DMS79 treated with DMSO at 0.1 percent for 48 hours (cell line): ENCODE results near the gene GLDN.
A peak's percentile ranks its signal among the peaks of the same experiment; 100 is the strongest.

Experiments
- DNase-seq: peaks from one replicate; lab custom pipeline; 2025; lab: John Stamatoyannopoulos, UW

Gene GLDN

DNA sequence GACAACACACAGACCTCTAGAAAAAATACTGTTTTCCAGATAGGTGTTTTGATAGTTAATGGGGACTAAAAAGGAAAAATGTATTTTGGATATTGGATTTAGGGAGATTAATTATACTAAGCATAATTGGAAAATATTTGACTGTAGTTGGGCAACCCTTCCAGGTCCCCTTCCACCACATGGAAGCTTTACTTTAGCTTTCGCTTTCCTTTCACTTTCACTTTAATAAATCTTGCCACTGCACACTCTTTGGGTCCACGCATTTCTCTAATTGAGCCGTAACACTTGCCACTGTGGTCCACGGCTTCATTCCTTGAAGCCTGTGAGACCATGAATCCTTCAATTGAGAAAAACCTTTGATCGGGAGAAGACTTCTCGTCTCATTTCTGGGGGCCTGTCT is 15.5 kb downstream of the GLDN start:
- DNase-seq, result no peak

DNA sequence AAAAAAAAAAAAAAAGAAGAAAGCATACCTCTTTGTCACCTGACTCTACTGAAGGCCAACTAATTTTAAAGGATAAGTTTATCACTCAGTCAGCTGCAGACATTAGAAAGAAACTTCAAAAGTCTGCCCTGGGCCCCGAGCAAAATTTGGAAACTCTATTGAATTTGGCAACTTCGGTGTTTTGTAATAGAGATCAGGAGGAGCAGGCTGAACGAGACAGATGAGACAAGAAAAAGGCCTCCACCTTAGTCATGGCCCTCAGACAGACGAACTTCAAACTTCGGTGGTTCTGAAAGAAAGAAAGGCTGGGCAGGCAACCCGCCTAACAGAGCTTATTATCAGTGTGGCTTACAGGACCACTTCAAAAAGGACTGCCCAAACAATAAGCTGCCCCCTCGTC is 18.5 kb downstream of the GLDN start:
- no peak for DNase-seq

DNA sequence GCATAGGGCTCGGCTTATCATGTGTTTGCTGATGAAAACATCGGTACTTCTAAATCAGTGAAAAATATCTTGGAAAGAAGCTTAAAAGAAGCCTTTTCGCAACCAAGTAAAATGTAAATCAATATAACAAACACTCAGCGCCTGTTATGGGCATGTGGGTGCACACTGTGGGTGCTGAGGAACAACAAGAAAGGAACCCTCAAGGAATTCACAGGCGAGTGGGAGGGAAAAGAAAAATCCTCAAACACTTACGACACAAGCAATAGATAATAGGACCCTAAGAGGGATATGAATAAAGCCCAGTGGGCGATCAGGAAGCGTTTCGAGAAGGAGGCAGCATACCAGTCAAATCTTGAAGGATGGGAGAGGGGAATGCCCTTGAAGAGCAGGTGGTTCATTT is 21.9 kb downstream of the GLDN start:
- DNase-seq, result no peak

DNA sequence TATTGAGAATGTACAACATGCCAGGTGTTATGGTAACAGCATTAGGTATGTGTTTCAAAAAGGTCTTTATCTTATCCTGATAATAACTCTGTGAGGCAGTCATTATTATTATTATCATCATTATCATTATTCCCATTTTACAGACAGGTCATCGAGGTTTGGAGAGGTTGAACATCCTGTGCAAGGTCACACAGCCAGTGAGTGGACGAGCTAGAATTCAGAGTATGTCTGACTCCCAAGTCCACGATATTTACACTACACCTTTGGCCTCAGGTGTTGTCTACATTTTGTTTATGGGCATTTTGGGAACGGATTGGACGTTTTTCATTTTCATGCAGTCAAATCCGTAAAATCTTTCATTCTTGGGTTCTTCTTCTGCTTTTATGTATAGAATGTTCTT is 24.0 kb downstream of the GLDN start:
- no peak for DNase-seq

DNA sequence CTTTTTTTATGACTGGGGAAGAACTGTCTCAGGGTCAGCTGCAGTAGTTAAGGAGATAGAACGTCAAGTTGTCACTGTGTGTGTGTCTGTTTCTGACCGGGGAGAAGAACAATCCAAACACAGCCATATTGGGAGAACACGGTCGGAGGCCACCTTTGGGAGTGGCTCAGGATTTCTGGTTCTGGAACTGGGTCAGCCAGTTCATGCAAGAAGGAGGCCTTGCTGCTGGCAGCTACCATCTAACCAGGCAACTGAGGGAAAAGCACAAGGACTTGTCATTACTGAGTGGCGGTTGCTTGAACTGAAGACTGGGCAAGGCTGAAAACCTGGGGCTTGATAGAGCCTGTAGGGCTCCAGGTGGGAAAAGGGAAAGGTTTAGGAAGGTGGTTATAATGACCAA is 24.6 kb downstream of the GLDN start:
- no peak for DNase-seq

DNA sequence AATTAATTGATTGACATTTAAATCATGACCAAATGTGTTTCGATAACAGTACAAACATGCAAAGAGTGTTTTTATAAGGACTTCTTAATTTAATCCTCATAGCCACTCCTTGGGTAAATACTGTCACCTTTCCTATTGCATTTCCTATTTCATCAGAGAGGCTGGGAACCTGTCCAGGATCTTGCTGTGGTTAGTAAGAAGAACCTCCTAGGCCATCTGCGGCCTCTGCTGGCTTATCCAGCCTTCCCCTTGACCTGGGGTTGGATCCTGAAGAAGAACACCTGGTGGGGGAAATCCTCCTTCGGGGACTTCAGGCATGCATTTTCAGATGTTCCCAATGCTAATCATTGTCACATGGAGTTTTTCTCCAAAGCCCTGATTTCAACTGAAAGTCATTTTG is 25.5 kb downstream of the GLDN start:
- DNase-seq, result no peak

DNA sequence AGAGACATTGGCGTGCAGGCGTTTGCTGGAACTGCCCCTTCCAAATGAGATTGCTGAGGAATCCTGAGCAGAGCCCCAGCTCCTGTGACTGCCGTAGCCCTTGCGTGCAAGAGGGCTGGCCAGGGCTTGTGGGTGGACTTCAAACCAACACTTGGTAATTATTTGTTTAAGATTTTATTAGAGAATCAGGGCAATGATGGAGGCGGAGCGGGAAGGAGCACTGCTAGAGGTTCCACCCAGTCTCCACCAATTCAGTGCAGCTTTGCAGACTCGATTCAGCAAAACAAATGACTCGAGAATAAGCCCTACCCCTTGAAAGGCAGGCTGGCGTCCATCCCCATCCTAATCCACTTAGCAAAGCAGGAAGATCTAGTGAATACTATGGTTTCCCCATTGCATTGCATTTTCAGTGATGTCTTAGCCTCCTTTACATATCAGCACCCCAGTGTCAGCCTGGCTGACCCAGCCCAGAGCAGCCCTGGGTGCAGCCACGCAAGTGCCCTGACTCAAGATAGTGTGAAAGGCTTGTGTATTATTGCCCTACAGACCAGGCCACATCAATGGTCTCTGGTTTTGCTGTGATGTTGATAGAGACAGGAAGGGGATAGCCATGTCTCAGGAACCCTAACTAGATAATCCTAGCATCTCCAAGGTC is 26.0 kb downstream of the GLDN start:
- no peak for DNase-seq

DNA sequence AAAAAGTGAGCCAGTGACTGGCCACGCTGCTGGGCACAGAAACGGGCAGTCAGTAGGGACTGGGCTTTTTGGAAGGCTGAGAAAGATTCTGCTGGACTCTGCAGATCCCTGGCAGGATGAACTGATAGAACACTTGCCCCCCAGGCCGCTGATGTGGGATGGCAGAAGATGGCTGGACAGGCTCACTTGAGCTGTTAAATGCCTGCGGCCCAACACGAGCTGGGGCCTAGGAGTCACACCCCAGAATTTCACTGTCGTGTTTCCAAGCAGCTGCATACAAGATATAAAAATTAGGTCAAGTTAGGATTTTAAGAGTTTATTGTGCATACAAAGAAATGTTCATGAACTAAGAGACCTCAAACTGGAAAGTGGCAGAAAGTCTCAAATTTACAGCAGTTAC is 26.9 kb downstream of the GLDN start:
- no peak for DNase-seq

DNA sequence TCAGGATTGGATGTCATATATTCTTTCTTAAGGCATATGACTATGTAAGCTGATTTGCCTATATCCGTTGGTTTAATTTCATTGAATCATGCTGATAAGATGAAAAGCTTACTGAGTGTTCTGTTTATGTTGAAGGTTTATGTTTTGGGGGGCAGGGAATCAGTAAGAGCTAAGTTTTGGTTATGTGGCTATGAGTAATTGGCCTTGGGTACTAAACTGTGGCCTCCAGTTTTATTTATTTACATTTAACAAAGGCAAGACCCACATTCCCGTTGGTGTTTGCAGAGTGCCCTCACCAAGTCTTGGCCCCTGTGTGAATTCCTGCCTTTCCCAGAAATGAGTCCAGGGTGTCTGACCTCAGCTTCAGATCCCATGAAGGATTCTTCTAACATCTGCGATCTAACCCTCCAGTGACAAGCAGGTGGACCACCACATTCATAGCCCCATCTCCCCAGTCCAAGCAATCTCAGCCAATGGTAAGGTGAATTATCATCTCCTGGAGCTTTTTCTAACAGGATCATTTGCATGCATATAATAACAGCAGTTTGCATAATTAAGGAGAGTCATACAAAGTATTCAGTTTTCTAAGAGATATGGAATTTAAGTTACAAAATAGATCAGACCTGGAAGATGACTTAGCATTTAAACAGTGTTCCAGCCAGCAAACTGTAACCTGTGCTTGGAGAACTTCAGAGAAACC is 27.4 kb downstream of the GLDN start:
- DNase-seq, result no peak

DNA sequence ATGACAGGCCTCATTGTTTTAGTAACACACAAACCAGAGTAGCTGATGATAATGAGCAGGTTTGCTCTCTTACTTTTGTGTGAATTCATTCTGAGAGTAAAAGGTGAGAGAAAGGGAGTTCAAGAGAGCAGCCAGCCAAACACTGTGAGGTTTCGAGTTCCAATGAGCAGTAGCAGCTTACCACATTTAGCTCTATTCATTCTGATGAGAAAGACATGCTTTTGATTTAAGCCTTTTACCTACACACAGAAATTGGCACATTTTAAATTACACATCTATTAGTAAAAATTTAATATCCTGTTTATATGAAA is 28.0 kb downstream of the GLDN start:
- no peak for DNase-seq

DNA sequence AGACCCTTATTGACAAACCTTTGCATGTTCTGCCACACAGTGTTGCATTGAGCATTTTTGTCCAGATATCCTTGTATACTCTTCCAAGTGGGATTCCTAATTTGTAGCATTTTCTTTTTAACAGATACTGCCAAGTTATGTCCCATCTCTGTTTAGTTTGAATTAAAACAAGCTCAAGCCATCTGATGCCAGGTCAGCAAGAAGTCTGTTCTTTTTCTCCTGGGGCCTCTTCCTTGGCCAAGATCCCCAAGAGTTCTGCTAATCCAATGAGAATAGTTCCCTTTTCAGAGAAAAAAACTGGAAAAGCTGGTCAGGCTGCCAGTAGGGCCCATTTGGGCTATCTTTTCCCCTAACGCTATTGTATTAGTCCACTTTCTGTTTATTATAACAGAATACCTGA is 29.8 kb downstream of the GLDN start:
- no peak for DNase-seq

DNA sequence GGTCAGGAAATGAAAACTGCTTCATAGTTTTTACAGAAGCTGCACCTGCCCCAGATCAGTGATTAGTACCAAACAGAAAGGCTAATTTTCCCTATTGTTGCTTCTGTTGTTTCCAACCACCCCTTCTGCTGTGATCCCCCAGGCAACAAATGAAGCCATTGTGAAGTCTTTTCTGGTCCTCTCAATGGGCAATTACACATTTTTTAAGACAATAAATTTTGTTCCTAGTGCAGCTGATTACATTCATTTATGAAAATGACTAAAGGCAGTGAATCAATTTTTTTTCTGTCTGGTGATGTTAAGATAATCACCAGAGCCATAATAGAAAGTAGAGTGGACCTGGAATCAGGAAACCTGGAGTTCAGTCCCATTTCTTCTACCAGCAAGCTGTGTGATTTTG is 32.7 kb downstream of the GLDN start:
- no peak for DNase-seq

DNA sequence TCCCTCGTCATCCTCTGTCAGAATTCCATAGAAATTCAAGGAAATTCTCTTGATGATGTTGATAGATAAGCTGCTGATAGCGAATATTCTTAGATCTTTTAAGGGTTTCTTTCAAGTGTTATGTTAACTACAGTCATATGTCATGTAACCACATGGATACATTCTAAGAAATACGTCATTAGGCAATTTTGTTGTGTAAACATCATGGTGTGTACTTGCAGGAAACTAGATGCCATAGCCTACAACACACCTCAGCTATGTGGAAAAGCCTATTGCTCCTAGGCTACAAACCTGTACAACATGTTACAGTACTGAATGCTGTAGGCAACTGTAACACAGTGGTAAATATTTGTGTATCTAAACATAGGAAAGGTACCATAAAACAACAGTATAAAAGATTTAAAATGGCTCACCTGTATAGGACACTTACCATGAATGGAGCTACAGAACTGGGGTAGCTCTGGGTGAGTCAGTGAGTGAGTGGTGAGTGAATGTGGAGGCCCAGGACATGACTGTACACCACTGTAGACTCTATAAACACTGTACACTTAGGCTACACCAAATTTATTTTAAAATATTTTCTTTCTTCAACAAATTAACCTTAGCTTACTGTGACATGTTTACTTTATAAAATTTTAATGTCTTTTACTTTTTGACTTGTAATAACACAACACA is 34.6 kb downstream of the GLDN start:
- no peak for DNase-seq

DNA sequence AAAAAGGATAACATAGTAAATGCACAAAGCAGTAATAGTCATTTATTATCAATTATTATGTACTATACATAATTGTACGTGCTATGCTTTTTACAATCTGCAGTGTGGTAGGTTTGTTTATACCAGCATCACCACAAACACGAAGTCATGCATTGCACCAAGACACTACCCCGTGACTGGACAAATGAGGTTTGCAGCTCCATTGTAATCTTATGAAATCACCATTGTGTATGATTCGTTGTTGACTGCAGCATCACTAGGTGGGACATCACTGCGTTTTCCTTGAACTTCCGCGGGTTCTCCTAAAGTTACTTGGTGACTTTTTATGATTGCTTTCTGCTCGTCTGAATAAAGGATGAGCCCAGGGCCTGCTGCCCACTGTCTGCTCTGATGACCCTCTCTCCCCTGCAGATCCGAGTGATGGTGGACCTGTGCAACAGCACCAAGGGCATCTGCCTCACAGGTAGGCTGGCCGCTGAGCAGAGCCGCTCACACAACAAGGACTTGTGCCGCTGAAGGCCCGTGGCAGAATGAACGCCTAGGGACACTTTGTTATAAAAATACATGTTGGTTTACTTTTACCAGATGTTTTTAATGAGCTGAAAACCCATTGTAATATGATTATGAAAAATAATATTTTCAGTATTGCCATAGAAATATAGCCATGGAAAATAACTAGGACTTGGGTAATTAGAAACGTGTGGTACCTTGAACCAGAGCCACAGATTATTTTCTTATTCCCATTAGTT is 35.8 kb downstream of the GLDN start:
- no peak for DNase-seq

DNA sequence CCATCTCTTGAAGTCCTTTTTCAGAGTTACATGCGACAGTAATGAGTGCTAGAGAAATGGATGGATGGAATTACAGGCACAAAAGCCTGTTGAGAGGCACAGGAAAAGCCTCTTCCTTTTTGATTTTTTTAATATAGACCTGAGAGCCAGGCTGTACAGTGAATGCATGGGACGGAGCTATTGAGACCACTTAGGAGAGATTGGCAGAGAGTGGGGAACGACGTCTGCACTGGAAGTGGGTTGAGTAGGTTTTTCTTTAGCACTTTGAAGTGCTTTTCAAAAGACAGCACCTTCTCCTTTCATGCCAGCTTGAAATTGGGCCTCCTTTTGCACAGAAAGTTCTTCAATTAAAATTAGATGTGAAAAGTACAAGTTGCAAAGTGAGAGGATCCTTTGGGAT is 37.0 kb downstream of the GLDN start:
- peak; percentile 15 for DNase-seq

DNA sequence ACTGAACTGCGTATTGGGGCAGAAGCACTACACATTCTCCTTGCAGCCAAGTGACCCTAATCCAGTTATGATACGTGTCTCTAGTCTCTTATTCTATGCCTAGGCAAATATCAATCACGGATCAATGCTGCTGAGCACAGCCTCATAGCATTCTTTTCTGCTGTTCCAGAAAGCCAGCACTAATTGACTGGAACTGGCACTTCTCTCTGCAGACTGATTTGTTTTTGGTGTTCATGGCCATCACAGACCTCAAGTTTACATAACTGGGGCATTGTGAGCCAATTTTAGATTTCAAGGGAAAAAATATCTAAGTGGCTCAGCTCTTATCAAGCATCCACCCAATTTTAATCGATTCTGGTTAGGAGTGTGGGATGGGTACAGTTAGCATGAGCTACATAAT is 37.9 kb downstream of the GLDN start:
- DNase-seq, result no peak

DNA sequence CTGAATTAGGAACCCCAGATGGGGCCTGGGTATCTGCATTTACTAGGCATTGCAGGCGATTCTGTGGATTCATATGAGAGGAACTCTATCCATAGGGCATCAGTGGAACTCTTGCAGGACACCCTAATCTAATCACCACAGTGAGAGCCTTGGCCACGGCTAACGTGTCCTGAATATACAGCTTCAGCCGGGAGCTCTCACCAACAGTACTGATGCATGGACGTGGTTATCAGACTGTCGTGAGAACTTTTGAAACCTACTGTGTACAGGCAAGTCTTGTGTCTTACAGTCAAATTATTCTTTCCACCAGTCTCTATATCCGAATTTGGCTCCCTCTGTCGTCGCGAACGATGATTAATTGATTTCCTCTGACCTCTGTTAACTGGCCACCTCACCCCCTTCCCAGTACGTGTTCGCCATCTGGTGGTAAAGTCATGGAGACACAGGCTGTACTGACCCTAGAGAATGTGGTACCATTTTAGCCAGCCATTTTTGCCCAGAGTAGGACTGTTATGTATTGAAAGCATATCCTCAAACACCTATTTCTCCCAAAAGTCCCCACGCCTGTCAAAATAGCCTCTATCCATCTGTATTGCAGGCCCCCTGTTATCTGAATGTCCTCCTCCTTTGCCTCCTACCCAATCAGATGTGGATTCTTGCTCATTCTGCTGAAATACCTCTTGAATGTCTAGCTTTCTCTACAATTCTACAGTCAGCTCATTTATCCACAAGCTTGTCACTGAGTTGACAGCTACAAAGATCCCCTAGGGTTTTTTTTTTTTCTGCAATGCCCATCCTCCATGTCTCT is 39.7 kb downstream of the GLDN start:
- peak; percentile 17 for DNase-seq

DNA sequence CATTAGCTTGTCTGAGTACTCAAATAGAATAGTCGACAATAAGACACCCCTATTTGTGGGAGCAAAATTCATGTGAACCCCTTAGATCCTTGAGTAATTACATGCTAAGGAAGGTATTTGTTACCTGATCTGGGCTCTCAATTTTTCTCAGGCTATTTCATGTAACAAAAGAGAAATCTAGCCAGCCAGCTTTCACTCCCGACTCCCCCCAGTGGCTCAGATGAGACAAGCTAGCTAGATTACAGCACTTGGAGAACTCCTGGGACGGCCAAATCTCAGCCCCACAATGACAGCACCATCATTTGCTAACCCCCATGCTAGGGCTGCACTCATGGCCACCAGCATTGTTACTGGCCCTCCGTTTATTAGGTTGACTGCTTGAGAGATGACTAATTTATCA is 41.3 kb downstream of the GLDN start:
- no peak for DNase-seq

DNA sequence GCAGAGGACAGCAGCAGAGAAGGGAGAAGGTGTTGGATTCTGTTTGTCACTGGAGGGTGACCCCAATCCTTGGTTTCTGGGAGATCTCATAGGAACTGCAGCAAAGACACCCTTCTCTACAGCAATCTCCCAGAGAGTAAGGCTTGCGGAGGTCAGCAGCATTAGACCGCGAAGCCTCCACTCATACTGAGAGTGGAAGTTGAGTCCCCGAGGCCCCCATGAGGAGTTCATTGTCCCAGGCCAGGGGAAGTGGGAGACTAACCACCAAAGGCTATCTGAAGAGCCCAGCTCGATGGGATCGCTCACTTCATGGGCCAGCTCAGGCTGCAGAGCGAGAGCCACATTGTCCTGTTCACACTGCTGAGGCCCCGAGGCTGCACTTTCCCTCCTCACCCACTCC is 44.6 kb downstream of the GLDN start:
- no peak for DNase-seq

DNA sequence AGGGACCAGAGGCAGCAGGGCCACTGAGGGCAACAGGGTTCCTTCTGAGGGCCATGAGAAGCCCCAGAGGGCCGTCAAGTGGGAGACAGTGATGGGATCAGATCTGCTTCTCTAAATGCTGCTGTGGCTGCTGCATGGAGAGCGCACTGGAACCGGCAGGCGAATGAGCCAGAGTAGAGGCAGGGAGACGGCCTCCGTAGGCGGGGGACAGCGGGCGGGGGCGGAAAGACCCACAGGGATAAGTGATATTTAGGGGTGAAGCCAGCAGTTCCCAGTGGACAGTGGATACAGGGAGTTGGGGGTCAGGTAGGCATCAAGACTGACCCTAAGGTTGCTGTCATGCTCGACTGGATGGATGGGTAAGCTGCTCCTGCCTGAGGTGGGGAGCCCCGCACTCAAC is 45.0 kb downstream of the GLDN start:
- no peak for DNase-seq

DNA sequence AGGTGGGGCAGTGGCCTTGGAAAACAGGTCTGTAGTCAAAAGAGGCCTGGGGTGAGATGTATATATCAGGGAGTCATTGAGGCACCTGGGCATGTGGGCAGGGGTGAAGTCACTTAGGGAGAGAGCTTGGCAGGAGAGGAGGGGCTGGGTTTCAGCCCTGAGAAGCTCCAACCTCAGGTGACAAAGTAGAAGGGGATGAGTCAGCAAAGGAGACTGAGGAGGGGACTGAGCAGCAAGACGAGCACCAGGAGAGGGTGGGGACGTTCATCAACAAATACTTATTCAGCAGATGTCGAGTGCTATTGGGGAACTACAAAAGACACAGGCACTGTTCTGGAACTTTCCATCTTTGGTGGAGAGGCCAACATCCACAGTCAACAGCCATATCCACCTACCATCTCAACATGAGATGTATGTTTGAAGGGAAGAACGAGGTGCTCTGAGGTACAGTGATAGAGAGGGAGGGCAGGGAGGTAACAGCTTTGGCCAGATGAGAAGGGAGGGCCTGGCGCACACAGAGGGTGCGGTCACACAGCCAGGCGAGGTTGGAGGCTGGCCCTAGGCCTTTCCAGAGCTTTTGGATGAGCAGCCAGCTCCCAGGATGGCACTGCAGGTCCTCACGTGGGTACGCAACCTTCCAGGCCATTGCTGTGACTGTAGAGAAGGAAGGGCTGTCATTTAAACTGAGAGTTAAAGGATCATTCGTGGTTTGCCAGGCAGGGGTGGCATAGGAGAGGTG is 45.7 kb downstream of the GLDN start:
- DNase-seq, result no peak

DNA sequence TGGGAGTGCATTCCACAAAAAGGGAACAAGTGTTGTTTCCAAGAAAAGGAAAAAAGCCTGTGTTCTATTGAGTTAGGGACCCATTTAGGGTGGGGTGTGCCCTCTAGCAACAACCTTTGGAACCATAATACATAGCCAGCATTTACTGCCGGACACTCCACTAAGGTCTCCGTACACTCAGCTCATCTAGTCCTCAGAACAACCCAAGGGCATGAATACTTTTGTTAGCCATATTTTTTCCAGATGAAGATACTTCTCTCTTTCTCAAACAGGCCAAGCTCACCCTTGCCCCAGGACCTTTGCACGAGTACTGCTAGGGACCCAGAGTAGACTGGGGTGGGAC is 46.2 kb downstream of the GLDN start:
- DNase-seq, result no peak
